COR-L47 (cell line): Measurements from ENCODE around the gene RBBP8NL.
A peak's percentile ranks its signal among the peaks of the same experiment; 100 is the strongest.

Experiments used
- DNase-seq: peaks from one replicate; lab custom pipeline; 2025; lab: John Stamatoyannopoulos, UW

Gene RBBP8NL

GRCh38 chr20:62427172-62428001, at the start of gene RBBP8NL:
RBBP8NL (minus strand) TSS chr20:62427539; CDS start chr20:62419647, 7,892 bp downstream.
- DNase-seq: peak; percentile 21

- DNase-seq: no peak
These were observed 48.9 kb upstream of the RBBP8NL start for GRCh38 chr20:62476056-62476838.

- DNase-seq: no peak
These were observed 48.4 kb upstream of the RBBP8NL start, which contains the start of gene GATA5 for GRCh38 chr20:62475772-62476055. GATA5 (minus strand) TSS chr20:62475995; CDS start chr20:62475521, 474 bp downstream.

GRCh38 chr20:62475027-62475771, 47.9 kb upstream of the RBBP8NL start:
- DNase-seq: no peak

GRCh38 chr20:62474604-62475026, 47.3 kb upstream of the RBBP8NL start:
- no peak for DNase-seq

GRCh38 chr20:62473717-62474603, 46.6 kb upstream of the RBBP8NL start:
- no peak for DNase-seq

GRCh38 chr20:62472941-62473585, 45.7 kb upstream of the RBBP8NL start:
- DNase-seq: no peak

GRCh38 chr20:62472138-62472940, 45.0 kb upstream of the RBBP8NL start:
- no peak for DNase-seq

- DNase-seq: no peak
These were observed 43.1 kb upstream of the RBBP8NL start for GRCh38 chr20:62470459-62470858.

GRCh38 chr20:62470001-62470400, 42.7 kb upstream of the RBBP8NL start:
- DNase-seq: no peak

- DNase-seq: no peak
These were observed 42.0 kb upstream of the RBBP8NL start for GRCh38 chr20:62469352-62469751.

GRCh38 chr20:62466806-62467537, 39.6 kb upstream of the RBBP8NL start:
- DNase-seq: no peak

- no peak for DNase-seq
These were observed 38.9 kb upstream of the RBBP8NL start for GRCh38 chr20:62466072-62466760.

- no peak for DNase-seq
These were observed 37.7 kb upstream of the RBBP8NL start for GRCh38 chr20:62464990-62465389.

GRCh38 chr20:62464425-62464770, 37.1 kb upstream of the RBBP8NL start:
- no peak for DNase-seq

- no peak for DNase-seq
These were observed 36.5 kb upstream of the RBBP8NL start for GRCh38 chr20:62463651-62464424.

- DNase-seq: no peak
These were observed 35.7 kb upstream of the RBBP8NL start for GRCh38 chr20:62462976-62463592.

GRCh38 chr20:62461834-62462233, 34.5 kb upstream of the RBBP8NL start:
- DNase-seq: no peak
